Trophoblast cell (in vitro differentiated cells and primary cell): Measurements from ENCODE around the gene MANSC4.
A peak's percentile ranks its signal among the peaks of the same experiment; 100 is the strongest.

ENCODE experiments used
- DNase-seq, 2 donors: peaks; one replicate each; pipeline ENCODE4 v3.0.0-alpha.2; 2016
- H2AFZ ChIP-seq: 2 replicates; pipeline ENCODE4 v1.6.1; 2013; ENCODE audit warnings: low read length, moderate library complexity, mild to moderate bottlenecking; ENCODE audit not compliant: insufficient read depth, poor library complexity
- H2AK5ac ChIP-seq: 2 replicates; pipeline ENCODE4 v1.6.1; 2013; ENCODE audit warnings: mild to moderate bottlenecking, low read length
- H2BK120ac ChIP-seq: 2 replicates; pipeline ENCODE4 v1.6.1; 2013; ENCODE audit warnings: low read length, mild to moderate bottlenecking, moderate library complexity; ENCODE audit not compliant: insufficient read depth, poor library complexity
- H2BK12ac ChIP-seq: 2 replicates; pipeline ENCODE4 v1.6.1; 2013; ENCODE audit warnings: mild to moderate bottlenecking, low read length, moderate library complexity
- H2BK5ac ChIP-seq: 2 replicates; pipeline ENCODE4 v1.6.1; 2013; ENCODE audit warnings: low read length, low read depth, moderate library complexity, mild to moderate bottlenecking; ENCODE audit not compliant: poor library complexity
- H3K14ac ChIP-seq: 2 replicates; pipeline ENCODE4 v1.6.1; 2013; ENCODE audit warnings: mild to moderate bottlenecking, low read length
- H3K18ac ChIP-seq: 2 replicates; pipeline ENCODE4 v1.6.1; 2013; ENCODE audit warnings: mild to moderate bottlenecking, low read length
- H3K23ac ChIP-seq: 2 replicates; pipeline ENCODE4 v1.6.1; 2013; ENCODE audit warnings: low read length
- H3K27ac ChIP-seq: 2 replicates; pipeline ENCODE4 v1.5.1; 2013; ENCODE audit warnings: low read depth, mild to moderate bottlenecking, inconsistent platforms, low read length, moderate library complexity
- H3K27me3 ChIP-seq: 2 replicates; pipeline ENCODE4 v1.6.1; 2013; ENCODE audit warnings: inconsistent platforms, mild to moderate bottlenecking, low read length, moderate library complexity; ENCODE audit not compliant: insufficient read depth
- H3K36me3 ChIP-seq, 2 experiments: 1 replicate in 1 of 2; 2 replicates in 1 of 2; pipeline ENCODE4 v1.6.1; 2013; ENCODE audit warnings: low read length in 2 of 2, mild to moderate bottlenecking in 2 of 2, moderate library complexity in 1 of 2; ENCODE audit not compliant: insufficient read depth in 2 of 2, control insufficient read depth in 1 of 2
- H3K4ac ChIP-seq: 2 replicates; pipeline ENCODE4 v1.6.1; 2013; ENCODE audit warnings: low read depth, mild to moderate bottlenecking, low read length, moderate library complexity
- H3K4me1 ChIP-seq, 2 experiments: 1 replicate in 1 of 2; 2 replicates in 1 of 2; pipeline ENCODE4 v1.6.1; 2013; ENCODE audit warnings: low read length in 2 of 2, mild to moderate bottlenecking in 2 of 2, moderate library complexity in 1 of 2; ENCODE audit not compliant: insufficient read depth in 2 of 2, control insufficient read depth in 1 of 2
- H3K4me2 ChIP-seq: 2 replicates; pipeline ENCODE4 v1.6.1; 2013; ENCODE audit warnings: inconsistent platforms, mild to moderate bottlenecking, low read length, moderate library complexity
- H3K4me3 ChIP-seq: 2 replicates; pipeline ENCODE4 v1.5.1; 2013; ENCODE audit warnings: mild to moderate bottlenecking, low read depth, low read length, inconsistent platforms
- H3K79me1 ChIP-seq: one replicate; pipeline ENCODE4 v1.6.1; 2013; ENCODE audit warnings: low read length
- H3K79me2 ChIP-seq: 2 replicates; pipeline ENCODE4 v1.6.1; 2013; ENCODE audit warnings: low read length, mild to moderate bottlenecking; ENCODE audit not compliant: control insufficient read depth, insufficient read depth, poor library complexity
- H3K9ac ChIP-seq: 2 replicates; pipeline ENCODE4 v1.6.1; 2013; ENCODE audit warnings: mild to moderate bottlenecking, low read length
- H3K9me3 ChIP-seq: 2 replicates; pipeline ENCODE4 v1.6.1; 2013; ENCODE audit warnings: low read depth, mild to moderate bottlenecking, control low read depth, inconsistent platforms, low read length; ENCODE audit not compliant: insufficient read depth
- H4K12ac ChIP-seq: 2 replicates; pipeline ENCODE4 v1.6.1; 2013; ENCODE audit warnings: low read depth, mild to moderate bottlenecking, low read length, moderate library complexity
- H4K8ac ChIP-seq: 2 replicates; pipeline ENCODE4 v1.6.1; 2013; ENCODE audit warnings: low read depth, mild to moderate bottlenecking, low read length, moderate library complexity
- H4K91ac ChIP-seq: one replicate; pipeline ENCODE4 v1.6.1; 2013; ENCODE audit warnings: low read depth, mild to moderate bottlenecking, low read length, moderate library complexity
- WGBS: extraction: QIAGEN DNeasy Blood & Tissue Kit; methylation state at CpG from one replicate; pipeline ENCODE4 v1.1.7; 2013; ENCODE audit warnings: missing lambda C conversion rate; ENCODE audit not compliant: insufficient read length, insufficient coverage; ENCODE audit errors: extremely low coverage; 5-methylcytosine and 5-hydroxymethylcytosine counted together

The MANSC4 gene

GRCh38 chr12:27823038-27823437 is 43.0 kb upstream of the MANSC4 start:
- Histone ChIP-seq H3K9ac (no peak overlapping the region), H2AFZ (no peak overlapping the region), H3K4me1 (peaks cover 2 to 6% of the 10 kb centered on the region in 2 experiments), H3K14ac (no peak overlapping the region), H3K27me3 (no peaks in the 10 kb centered on the region), H2BK5ac (no peak overlapping the region), H3K23ac (no peak overlapping the region), H3K79me2 (no peaks in the 10 kb centered on the region), H4K91ac (no peak overlapping the region), H4K8ac (no peak overlapping the region), H3K4me2 (no peak overlapping the region), H4K12ac (no peak overlapping the region), H3K9me3 (no peaks in the 10 kb centered on the region), H2BK120ac (no peak overlapping the region), H3K4me3 (no peak overlapping the region), H2AK5ac (no peak overlapping the region), H3K27ac (no peak overlapping the region), H3K79me1 (no peaks in the 10 kb centered on the region), H3K36me3 (no peaks in the 10 kb centered on the region), H3K4ac (no peak overlapping the region), H3K18ac (no peak overlapping the region), H2BK12ac (no peak overlapping the region)
- DNase-seq: no peak
- no CpG with 5 or more reads among the region's 5 CpGs for WGBS

GRCh38 chr12:27822076-27822712 is 42.2 kb upstream of the MANSC4 start:
- Histone ChIP-seq H3K79me1 (no peaks in the 10 kb centered on the region), H2BK5ac (no peak overlapping the region), H4K91ac (no peak overlapping the region), H2AK5ac (no peak overlapping the region), H4K12ac (no peak overlapping the region), H3K9me3 (no peaks in the 10 kb centered on the region), H4K8ac (no peak overlapping the region), H2BK120ac (no peak overlapping the region), H2AFZ (no peak overlapping the region), H3K27me3 (no peaks in the 10 kb centered on the region), H3K9ac (no peak overlapping the region), H3K4ac (no peak overlapping the region), H2BK12ac (no peak overlapping the region), H3K18ac (no peak overlapping the region), H3K79me2 (no peaks in the 10 kb centered on the region), H3K4me3 (no peak overlapping the region), H3K4me2 (no peak overlapping the region), H3K14ac (no peak overlapping the region), H3K27ac (no peak overlapping the region), H3K23ac (no peak overlapping the region), H3K36me3 (no peaks in the 10 kb centered on the region), H3K4me1 (peaks cover 2 to 6% of the 10 kb centered on the region in 2 experiments)
- WGBS: no CpG with 5 or more reads among the region's 9 CpGs
- peak; percentile 63 to 83 for DNase-seq

- Histone ChIP-seq H3K14ac (no peak overlapping the region), H3K27me3 (no peaks in the 10 kb centered on the region), H3K79me1 (no peaks in the 10 kb centered on the region), H2BK5ac (no peak overlapping the region), H2AK5ac (no peak overlapping the region), H2BK120ac (peak overlapping the region; percentile 15), H3K18ac (no peak overlapping the region), H2BK12ac (peak overlapping the region; percentile 79), H4K8ac (peak overlapping the region; percentile 53), H3K4me2 (peak overlapping the region; percentile 50), H3K4ac (no peak overlapping the region), H4K91ac (no peak overlapping the region), H3K9ac (peak overlapping the region; percentile 55), H3K4me3 (no peak overlapping the region), H2AFZ (peak overlapping the region; percentile 43), H3K27ac (no peak overlapping the region), H3K4me1 (peaks cover 2 to 6% of the 10 kb centered on the region in 2 experiments), H4K12ac (no peak overlapping the region), H3K79me2 (no peaks in the 10 kb centered on the region), H3K23ac (no peak overlapping the region), H3K9me3 (no peaks in the 10 kb centered on the region), H3K36me3 (no peaks in the 10 kb centered on the region)
- no CpG with 5 or more reads among the region's 7 CpGs for WGBS
- peak; percentile 52 to 98 for DNase-seq
Measured at GRCh38 chr12:27821259-27821973, 41.4 kb upstream of the MANSC4 start.

GRCh38 chr12:27820564-27820963 is 40.5 kb upstream of the MANSC4 start:
- Histone ChIP-seq H2BK12ac (no peak overlapping the region), H3K4me3 (no peak overlapping the region), H3K4ac (no peak overlapping the region), H3K4me1 (peaks cover 2 to 6% of the 10 kb centered on the region in 2 experiments), H3K36me3 (no peaks in the 10 kb centered on the region), H3K79me1 (no peaks in the 10 kb centered on the region), H4K91ac (no peak overlapping the region), H4K12ac (no peak overlapping the region), H3K9ac (no peak overlapping the region), H3K27ac (no peak overlapping the region), H3K27me3 (no peaks in the 10 kb centered on the region), H3K14ac (no peak overlapping the region), H4K8ac (no peak overlapping the region), H3K23ac (no peak overlapping the region), H3K79me2 (no peaks in the 10 kb centered on the region), H2AK5ac (no peak overlapping the region), H2BK120ac (no peak overlapping the region), H3K18ac (no peak overlapping the region), H3K9me3 (no peaks in the 10 kb centered on the region), H3K4me2 (no peak overlapping the region), H2AFZ (no peak overlapping the region), H2BK5ac (no peak overlapping the region)
- DNase-seq: no peak
- WGBS: no CpG with 5 or more reads among the region's 5 CpGs
